ENCODE measurements around the gene ARHGDIG. TPM values are rescaled to one million over a fixed set of nuclear protein-coding genes. Genes with fewer than 3 reads are reported as not detected.

The ARHGDIG gene
- total and polyA plus RNA-seq, 9 of the 15 experiments (the other 6 are each of a cell fraction or from before 2014, with no cell fraction given): 0.36 to 2.5 (median 0.64) TPM; not detected in 2

DNA sequence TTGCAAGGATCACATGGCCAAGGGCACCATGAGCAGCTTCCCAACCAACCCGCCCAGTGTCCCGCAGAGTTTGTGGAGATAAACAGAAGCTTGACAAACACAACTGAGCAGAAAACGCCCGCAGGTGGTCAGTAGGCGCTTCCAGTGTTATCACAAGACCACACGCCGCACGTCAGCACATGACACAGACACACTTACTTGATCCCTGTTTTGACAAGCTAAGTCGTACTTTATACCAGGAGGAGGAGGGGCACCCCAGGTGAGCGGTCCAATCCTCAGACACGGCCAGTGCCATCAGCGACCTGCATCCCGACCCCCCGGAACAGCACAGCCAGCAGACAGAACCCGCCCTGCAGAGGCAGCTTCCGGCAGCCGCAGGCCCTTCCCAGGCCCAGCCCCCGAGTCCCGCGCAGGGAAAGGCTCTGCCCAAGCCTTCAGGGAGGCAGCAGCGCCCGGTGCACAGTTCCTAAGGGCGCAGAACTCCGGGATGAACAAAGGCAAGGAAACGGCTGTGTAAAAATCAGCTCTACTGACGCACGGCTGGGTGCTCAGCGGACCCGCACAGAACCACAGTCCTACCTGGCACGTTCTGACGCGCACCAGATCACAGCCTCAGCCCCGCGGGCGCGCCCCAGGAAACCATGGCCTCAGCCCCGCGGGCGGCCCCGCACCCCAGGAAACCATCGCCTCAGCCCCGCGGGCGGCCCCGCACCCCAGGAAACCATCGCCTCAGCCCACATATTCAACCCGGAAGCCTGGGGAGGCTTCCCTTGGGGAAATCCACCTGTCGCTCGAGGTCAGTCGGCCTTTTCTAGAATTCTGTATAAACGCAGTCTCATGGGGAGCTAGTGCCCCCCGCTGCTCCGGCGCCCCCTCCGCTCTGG, 44.3 kb downstream of the ARHGDIG start (continued):
- TF ChIP-seq DMBX1 (CRISPR knock-in tag; IDR thresholded peaks at IDR 0.05; ENCODE audit: borderline replicate concordance): no peak
- TF ChIP-seq, protein P1, sequence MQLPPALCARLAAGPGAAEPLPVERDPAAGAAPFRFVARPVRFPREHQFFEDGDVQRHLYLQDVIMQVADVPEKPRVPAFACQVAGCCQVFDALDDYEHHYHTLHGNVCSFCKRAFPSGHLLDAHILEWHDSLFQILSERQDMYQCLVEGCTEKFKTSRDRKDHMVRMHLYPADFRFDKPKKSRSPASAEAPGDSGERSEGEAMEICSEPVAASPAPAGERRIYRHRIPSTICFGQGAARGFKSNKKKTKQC (CRISPR knock-in tag; IDR thresholded peaks at IDR 0.05): no peak
- TF ChIP-seq BCL6 (CRISPR knock-in tag; IDR thresholded peaks at IDR 0.05): no peak
- TF ChIP-seq HSF4 (CRISPR knock-in tag; IDR thresholded peaks at IDR 0.05; ENCODE audit: borderline replicate concordance): no peak
- TF ChIP-seq, protein P2, sequence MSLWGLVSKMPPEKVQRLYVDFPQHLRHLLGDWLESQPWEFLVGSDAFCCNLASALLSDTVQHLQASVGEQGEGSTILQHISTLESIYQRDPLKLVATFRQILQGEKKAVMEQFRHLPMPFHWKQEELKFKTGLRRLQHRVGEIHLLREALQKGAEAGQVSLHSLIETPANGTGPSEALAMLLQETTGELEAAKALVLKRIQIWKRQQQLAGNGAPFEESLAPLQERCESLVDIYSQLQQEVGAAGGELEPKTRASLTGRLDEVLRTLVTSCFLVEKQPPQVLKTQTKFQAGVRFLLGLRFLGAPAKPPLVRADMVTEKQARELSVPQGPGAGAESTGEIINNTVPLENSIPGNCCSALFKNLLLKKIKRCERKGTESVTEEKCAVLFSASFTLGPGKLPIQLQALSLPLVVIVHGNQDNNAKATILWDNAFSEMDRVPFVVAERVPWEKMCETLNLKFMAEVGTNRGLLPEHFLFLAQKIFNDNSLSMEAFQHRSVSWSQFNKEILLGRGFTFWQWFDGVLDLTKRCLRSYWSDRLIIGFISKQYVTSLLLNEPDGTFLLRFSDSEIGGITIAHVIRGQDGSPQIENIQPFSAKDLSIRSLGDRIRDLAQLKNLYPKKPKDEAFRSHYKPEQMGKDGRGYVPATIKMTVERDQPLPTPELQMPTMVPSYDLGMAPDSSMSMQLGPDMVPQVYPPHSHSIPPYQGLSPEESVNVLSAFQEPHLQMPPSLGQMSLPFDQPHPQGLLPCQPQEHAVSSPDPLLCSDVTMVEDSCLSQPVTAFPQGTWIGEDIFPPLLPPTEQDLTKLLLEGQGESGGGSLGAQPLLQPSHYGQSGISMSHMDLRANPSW (CRISPR knock-in tag; IDR thresholded peaks at IDR 0.05): no peak
- no peak for TF ChIP-seq ZNF76 (CRISPR knock-in tag; IDR thresholded peaks at IDR 0.05; ENCODE audit: borderline replicate concordance)
- TF ChIP-seq JUND (IDR thresholded peaks at IDR 0.05; ENCODE audit: borderline replicate concordance, low read depth, low read length): peak; percentile 71
- TF ChIP-seq JUND (tag; IDR thresholded peaks at IDR 0.05; ENCODE audit: borderline replicate concordance, low read depth, low read length): peak; percentile 63; the same call in 1 of the 3 replicates
- no peak for TF ChIP-seq PPARD (CRISPR knock-in tag; IDR thresholded peaks at IDR 0.05)
- TF ChIP-seq TOE1 (IDR thresholded peaks at IDR 0.05; ENCODE audit: borderline replicate concordance): peak; percentile 91
- no peak for TF ChIP-seq TOE1 (CRISPR knock-in tag; IDR thresholded peaks at IDR 0.05; ENCODE audit: borderline replicate concordance, low read depth)
- TF ChIP-seq, protein P3, sequence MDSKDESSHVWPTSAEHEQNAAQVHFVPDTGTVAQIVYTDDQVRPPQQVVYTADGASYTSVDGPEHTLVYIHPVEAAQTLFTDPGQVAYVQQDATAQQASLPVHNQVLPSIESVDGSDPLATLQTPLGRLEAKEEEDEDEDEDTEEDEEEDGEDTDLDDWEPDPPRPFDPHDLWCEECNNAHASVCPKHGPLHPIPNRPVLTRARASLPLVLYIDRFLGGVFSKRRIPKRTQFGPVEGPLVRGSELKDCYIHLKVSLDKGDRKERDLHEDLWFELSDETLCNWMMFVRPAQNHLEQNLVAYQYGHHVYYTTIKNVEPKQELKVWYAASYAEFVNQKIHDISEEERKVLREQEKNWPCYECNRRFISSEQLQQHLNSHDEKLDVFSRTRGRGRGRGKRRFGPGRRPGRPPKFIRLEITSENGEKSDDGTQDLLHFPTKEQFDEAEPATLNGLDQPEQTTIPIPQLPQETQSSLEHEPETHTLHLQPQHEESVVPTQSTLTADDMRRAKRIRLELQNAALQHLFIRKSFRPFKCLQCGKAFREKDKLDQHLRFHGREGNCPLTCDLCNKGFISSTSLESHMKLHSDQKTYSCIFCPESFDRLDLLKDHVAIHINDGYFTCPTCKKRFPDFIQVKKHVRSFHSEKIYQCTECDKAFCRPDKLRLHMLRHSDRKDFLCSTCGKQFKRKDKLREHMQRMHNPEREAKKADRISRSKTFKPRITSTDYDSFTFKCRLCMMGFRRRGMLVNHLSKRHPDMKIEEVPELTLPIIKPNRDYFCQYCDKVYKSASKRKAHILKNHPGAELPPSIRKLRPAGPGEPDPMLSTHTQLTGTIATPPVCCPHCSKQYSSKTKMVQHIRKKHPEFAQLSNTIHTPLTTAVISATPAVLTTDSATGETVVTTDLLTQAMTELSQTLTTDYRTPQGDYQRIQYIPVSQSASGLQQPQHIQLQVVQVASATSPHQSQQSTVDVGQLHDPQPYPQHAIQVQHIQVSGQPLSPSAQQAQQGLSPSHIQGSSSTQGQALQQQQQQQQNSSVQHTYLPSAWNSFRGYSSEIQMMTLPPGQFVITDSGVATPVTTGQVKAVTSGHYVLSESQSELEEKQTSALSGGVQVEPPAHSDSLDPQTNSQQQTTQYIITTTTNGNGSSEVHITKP (IDR thresholded peaks at IDR 0.05; ENCODE audit: partially characterized antibody): peak; percentile 43
- TF ChIP-seq NR1H2 (CRISPR knock-in tag; IDR thresholded peaks at IDR 0.05): no peak; the same call in 1 of the 2 replicates
- TF ChIP-seq PHF20 (IDR thresholded peaks at IDR 0.05; ENCODE audit: partially characterized antibody): no peak
- TF ChIP-seq SRSF7 (optimal IDR thresholded peaks at IDR 0.05; ENCODE audit: low read depth, low read length): no peak
- no peak for TF ChIP-seq KLF10 (CRISPR knock-in tag; IDR thresholded peaks at IDR 0.05)
- TF ChIP-seq SRSF9 (IDR thresholded peaks at IDR 0.05; ENCODE audit: borderline replicate concordance, low read depth, low read length): no peak
- no peak for TF ChIP-seq CSDE1 (IDR thresholded peaks at IDR 0.05)
- TF ChIP-seq ARHGAP35 (IDR thresholded peaks at IDR 0.05; ENCODE audit: partially characterized antibody): no peak
- no peak for TF ChIP-seq STAT5B (CRISPR knock-in tag; IDR thresholded peaks at IDR 0.05)
- no peak for TF ChIP-seq MEF2A (IDR thresholded peaks at IDR 0.05; ENCODE audit: control insufficient read depth, low read depth, low read length)
- TF ChIP-seq ZNF263 (CRISPR knock-in tag; IDR thresholded peaks at IDR 0.05; ENCODE audit: borderline replicate concordance): no peak
